ENCODE results near the gene SLC22A13.

SLC22A13 gene

DNA sequence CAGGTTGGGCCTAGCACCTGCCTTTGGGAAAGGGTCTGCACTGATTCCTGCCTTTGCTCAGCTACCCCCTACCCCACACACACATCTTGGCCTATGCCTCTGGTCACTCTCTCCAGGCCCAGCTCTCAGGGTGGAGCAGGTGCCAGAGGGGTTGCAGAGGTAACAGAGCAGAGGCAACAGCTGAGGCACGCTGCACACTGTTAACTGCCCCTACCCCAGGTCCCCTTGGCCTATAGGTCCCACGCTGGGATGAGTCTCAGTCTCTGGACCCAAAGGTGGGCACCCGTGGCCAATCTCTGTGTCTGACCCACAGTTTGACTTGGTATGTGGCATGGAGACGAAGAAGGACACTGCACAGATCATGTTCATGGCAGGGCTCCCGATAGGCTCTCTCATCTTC lies 41.3 kb downstream of the SLC22A13 start:
- ATAC-seq: no peak
- TF ChIP-seq, protein P1, sequence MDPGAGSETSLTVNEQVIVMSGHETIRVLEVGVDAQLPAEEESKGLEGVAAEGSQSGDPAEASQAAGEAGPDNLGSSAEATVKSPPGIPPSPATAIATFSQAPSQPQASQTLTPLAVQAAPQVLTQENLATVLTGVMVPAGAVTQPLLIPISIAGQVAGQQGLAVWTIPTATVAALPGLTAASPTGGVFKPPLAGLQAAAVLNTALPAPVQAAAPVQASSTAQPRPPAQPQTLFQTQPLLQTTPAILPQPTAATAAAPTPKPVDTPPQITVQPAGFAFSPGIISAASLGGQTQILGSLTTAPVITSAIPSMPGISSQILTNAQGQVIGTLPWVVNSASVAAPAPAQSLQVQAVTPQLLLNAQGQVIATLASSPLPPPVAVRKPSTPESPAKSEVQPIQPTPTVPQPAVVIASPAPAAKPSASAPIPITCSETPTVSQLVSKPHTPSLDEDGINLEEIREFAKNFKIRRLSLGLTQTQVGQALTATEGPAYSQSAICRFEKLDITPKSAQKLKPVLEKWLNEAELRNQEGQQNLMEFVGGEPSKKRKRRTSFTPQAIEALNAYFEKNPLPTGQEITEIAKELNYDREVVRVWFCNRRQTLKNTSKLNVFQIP (CRISPR knock-in tag; IDR thresholded peaks at IDR 0.05; ENCODE audit: borderline replicate concordance, low read depth): no peak
- TF ChIP-seq SNAI2 (CRISPR knock-in tag; IDR thresholded peaks at IDR 0.05): no peak
- TF ChIP-seq, protein P2, sequence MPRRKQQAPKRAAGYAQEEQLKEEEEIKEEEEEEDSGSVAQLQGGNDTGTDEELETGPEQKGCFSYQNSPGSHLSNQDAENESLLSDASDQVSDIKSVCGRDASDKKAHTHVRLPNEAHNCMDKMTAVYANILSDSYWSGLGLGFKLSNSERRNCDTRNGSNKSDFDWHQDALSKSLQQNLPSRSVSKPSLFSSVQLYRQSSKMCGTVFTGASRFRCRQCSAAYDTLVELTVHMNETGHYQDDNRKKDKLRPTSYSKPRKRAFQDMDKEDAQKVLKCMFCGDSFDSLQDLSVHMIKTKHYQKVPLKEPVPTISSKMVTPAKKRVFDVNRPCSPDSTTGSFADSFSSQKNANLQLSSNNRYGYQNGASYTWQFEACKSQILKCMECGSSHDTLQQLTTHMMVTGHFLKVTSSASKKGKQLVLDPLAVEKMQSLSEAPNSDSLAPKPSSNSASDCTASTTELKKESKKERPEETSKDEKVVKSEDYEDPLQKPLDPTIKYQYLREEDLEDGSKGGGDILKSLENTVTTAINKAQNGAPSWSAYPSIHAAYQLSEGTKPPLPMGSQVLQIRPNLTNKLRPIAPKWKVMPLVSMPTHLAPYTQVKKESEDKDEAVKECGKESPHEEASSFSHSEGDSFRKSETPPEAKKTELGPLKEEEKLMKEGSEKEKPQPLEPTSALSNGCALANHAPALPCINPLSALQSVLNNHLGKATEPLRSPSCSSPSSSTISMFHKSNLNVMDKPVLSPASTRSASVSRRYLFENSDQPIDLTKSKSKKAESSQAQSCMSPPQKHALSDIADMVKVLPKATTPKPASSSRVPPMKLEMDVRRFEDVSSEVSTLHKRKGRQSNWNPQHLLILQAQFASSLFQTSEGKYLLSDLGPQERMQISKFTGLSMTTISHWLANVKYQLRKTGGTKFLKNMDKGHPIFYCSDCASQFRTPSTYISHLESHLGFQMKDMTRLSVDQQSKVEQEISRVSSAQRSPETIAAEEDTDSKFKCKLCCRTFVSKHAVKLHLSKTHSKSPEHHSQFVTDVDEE (CRISPR knock-in tag; IDR thresholded peaks at IDR 0.05): no peak
- TF ChIP-seq ZC3H10 (CRISPR knock-in tag; IDR thresholded peaks at IDR 0.05): no peak
- no peak for TF ChIP-seq GLIS3 (CRISPR knock-in tag; IDR thresholded peaks at IDR 0.05)
- TF ChIP-seq, protein P3, sequence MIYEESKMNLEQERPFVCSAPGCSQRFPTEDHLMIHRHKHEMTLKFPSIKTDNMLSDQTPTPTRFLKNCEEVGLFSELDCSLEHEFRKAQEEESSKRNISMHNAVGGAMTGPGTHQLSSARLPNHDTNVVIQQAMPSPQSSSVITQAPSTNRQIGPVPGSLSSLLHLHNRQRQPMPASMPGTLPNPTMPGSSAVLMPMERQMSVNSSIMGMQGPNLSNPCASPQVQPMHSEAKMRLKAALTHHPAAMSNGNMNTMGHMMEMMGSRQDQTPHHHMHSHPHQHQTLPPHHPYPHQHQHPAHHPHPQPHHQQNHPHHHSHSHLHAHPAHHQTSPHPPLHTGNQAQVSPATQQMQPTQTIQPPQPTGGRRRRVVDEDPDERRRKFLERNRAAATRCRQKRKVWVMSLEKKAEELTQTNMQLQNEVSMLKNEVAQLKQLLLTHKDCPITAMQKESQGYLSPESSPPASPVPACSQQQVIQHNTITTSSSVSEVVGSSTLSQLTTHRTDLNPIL (CRISPR knock-in tag; IDR thresholded peaks at IDR 0.05; ENCODE audit: low read depth): no peak
- no peak for TF ChIP-seq ARNTL (CRISPR knock-in tag; IDR thresholded peaks at IDR 0.05; ENCODE audit: borderline replicate concordance, low read depth)
- TF ChIP-seq ESRRG (CRISPR knock-in tag; IDR thresholded peaks at IDR 0.05): no peak
- no peak for TF ChIP-seq PPARA (CRISPR knock-in tag; IDR thresholded peaks at IDR 0.05; ENCODE audit: borderline replicate concordance)

DNA sequence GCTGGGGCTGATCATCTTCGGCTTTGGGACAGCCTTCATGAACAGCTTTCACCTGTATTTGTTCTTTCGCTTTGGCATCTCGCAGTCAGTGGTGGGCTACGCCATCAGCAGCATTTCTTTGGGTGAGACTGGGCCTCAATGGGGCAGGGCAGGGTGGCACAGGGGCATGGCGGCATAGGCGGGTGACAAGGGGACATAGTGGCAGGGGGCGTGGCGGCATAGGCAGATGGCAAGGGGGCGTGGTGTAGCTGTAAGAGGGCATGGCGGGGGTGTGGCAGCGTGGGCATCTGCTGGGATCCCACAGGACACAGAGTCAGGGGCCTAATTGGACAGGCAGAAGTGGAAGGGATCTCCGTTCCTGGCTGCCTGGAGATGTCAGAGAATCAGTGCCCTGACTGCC lies 42.0 kb downstream of the SLC22A13 start:
- no peak for TF ChIP-seq CSDC2 (CRISPR knock-in tag; IDR thresholded peaks at IDR 0.05)
- no peak for TF ChIP-seq BACH2 (CRISPR knock-in tag; IDR thresholded peaks at IDR 0.05; ENCODE audit: borderline replicate concordance)
- TF ChIP-seq SNAI2 (CRISPR knock-in tag; IDR thresholded peaks at IDR 0.05): no peak
- TF ChIP-seq ZNF8 (CRISPR knock-in tag; IDR thresholded peaks at IDR 0.05): no peak
- no peak for TF ChIP-seq ISL1 (CRISPR knock-in tag; IDR thresholded peaks at IDR 0.05)
- TF ChIP-seq ZC3H10 (CRISPR knock-in tag; IDR thresholded peaks at IDR 0.05): no peak
- TF ChIP-seq ZFP3 (CRISPR knock-in tag; IDR thresholded peaks at IDR 0.05): no peak
- ATAC-seq: no peak

DNA sequence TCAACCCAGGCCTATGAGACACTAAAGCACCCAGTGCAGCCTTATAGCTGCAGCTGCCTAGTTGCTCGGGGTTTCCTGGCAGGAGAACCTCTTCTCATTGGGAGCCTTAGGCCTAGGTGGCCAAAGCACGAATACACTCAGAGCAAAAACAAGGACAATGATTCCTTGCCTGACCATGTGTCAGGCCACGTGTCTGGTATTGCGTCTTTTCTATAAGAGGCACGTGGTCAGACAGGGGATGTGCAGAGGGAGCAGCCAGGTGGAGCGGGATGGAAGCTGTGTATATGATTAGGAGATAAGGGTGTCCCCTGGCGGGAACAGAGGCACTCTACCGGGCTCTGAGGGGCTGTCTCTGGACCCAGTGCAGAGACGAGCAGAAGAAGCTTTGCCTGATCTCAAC lies 42.8 kb downstream of the SLC22A13 start:
- TF ChIP-seq RARB (CRISPR knock-in tag; IDR thresholded peaks at IDR 0.05) (no peak), ZFP30 (CRISPR knock-in tag; IDR thresholded peaks at IDR 0.05) (no peak)
- ATAC-seq: no peak; the same call in 2 of the 3 replicates

- TF ChIP-seq, protein P2 (CRISPR knock-in tag; IDR thresholded peaks at IDR 0.05): no peak
- TF ChIP-seq GLIS3 (CRISPR knock-in tag; IDR thresholded peaks at IDR 0.05) (no peak), PATZ1 (CRISPR knock-in tag; IDR thresholded peaks at IDR 0.05; ENCODE audit: borderline replicate concordance) (no peak), TCF4 (CRISPR knock-in tag; IDR thresholded peaks at IDR 0.05; ENCODE audit: borderline replicate concordance) (no peak), PPARA (CRISPR knock-in tag; IDR thresholded peaks at IDR 0.05; ENCODE audit: borderline replicate concordance) (no peak), CSDC2 (CRISPR knock-in tag; IDR thresholded peaks at IDR 0.05) (no peak), TOX (CRISPR knock-in tag; IDR thresholded peaks at IDR 0.05; ENCODE audit: borderline replicate concordance) (no peak), SNAI2 (CRISPR knock-in tag; IDR thresholded peaks at IDR 0.05) (no peak), ZFP3 (CRISPR knock-in tag; IDR thresholded peaks at IDR 0.05) (no peak), ZNF8 (CRISPR knock-in tag; IDR thresholded peaks at IDR 0.05) (no peak), ZFP30 (CRISPR knock-in tag; IDR thresholded peaks at IDR 0.05) (no peak)
- TF ChIP-seq, protein P4, sequence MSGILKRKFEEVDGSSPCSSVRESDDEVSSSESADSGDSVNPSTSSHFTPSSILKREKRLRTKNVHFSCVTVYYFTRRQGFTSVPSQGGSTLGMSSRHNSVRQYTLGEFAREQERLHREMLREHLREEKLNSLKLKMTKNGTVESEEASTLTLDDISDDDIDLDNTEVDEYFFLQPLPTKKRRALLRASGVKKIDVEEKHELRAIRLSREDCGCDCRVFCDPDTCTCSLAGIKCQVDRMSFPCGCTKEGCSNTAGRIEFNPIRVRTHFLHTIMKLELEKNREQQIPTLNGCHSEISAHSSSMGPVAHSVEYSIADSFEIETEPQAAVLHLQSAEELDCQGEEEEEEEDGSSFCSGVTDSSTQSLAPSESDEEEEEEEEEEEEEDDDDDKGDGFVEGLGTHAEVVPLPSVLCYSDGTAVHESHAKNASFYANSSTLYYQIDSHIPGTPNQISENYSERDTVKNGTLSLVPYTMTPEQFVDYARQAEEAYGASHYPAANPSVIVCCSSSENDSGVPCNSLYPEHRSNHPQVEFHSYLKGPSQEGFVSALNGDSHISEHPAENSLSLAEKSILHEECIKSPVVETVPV (CRISPR knock-in tag; IDR thresholded peaks at IDR 0.05): no peak
- TF ChIP-seq, protein P3 (CRISPR knock-in tag; IDR thresholded peaks at IDR 0.05; ENCODE audit: low read depth): no peak
- ATAC-seq: no peak
These were observed 45.9 kb downstream of the SLC22A13 start for GRCh38 chr3:38311476-38311875.
